Skin epidermis (tissue), 12 donors: ENCODE measurements around the gene CBFB.
A peak's percentile ranks its signal among the peaks of the same experiment; 100 is the strongest.
"Not testable (repeated sequence)": the region's sequence is repeated elsewhere in the genome, so short reads cannot be mapped to it uniquely, and the experiment has no call there.

ENCODE experiments used
- H3K27ac ChIP-seq, 21 experiments: fragments of 200-600 bp; sonication (generic) in 11 of 21; one replicate each; pipeline ENCODE4 v1.5.0; 2020; ENCODE audit warnings: mild to moderate bottlenecking in 3 of 21, inconsistent platforms in 2 of 21, moderate library complexity in 2 of 21
- H3K4me3 ChIP-seq, 7 experiments: fragments of 200-600 bp; sonication (generic) in 2 of 7; one replicate each; pipeline ENCODE4 v1.5.0; 2020; ENCODE audit warnings: inconsistent platforms in 2 of 7, mild to moderate bottlenecking in 2 of 7, moderate library complexity in 1 of 7

CBFB gene

DNA sequence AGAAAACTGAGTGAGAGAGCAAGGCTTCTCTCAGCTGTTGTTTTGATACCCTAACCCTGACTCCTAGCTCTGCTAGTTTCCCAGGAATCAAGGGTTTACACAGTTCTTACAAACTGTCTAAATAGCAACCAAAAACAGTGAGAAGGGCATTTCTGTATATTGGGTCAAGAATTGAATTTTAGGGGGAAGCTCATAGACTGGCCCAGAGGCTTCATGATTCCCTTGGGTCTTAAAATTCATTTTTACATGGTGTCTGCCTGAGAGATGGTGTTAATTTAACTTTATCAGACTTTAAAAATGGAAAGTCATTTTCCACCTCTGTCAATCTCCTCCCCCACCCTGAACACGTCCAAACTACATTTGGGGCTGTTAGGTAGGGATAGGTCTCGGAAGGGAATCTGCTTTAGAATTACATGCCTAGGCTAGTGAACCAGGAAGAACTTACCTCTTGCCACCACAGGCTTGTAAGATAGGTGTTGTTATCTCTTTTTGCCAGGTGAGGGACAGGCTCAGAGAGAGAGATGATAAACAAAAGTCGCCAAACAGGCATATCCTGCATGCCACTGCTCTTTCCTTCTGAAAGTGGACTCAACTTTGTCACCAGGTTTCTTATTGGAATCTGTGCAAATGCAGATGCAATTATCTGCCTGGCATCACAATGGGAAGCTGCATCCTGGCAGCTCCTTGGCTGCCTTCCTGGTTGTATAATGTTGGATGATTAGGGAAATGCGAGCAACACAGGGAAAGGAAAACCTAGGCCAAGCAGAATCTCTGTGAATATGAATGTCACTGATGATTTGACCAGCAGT is 83.8 kb downstream of the CBFB start:
- peak overlapping the region in 13 of 21 experiments; percentile 6 to 78 (median 58) for H3K27ac ChIP-seq

DNA sequence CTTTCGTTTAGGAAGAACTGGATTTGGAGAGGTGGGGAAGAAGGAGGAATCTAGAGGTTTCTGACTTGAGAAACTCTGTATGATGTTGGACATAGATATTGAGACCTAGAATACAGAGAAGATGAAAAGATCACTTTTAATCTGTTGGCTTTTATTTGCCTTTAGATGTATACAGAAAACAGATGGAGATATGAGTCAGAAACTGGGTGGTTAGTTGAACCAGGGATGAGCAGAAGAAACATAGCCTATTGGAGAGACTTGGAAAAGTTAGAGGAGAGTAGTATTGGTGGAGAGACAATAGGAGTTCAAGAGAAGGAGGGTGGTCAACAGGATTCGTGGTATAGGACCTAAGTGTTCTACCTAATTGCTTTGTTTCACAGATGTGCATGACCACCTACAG is 85.8 kb downstream of the CBFB start:
- H3K27ac ChIP-seq = peak overlapping the region in 5 of 21 experiments; percentile 1 to 71 (median 36)
- no peak overlapping the region for H3K4me3 ChIP-seq

More for the DNA sequence above, 83.8 kb downstream of the CBFB start:
- no peak overlapping the region for H3K4me3 ChIP-seq

DNA sequence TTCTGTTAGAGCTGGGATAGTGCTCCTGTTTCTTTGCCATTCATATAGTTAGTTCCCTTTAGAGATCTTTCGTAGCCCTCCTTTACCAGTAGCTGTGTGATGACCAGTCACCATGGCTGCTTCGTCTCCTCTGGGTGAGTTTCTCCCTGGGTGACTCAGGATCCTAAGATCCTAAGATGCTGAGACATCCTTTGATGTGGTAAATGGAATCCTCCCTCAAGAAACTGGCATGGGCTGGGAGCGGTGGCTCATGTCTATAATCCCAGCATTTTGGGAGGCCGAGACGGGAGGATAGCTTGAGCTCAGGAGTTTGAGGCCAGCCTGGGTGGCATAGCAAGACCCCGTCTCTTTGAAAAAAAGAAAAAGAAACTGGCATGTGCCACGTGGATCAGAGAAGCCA is 86.7 kb downstream of the CBFB start:
- no peak overlapping the region for H3K4me3 ChIP-seq
- H3K27ac ChIP-seq = peak overlapping the region in 9 of 21 experiments; percentile 6 to 71 (median 38)

DNA sequence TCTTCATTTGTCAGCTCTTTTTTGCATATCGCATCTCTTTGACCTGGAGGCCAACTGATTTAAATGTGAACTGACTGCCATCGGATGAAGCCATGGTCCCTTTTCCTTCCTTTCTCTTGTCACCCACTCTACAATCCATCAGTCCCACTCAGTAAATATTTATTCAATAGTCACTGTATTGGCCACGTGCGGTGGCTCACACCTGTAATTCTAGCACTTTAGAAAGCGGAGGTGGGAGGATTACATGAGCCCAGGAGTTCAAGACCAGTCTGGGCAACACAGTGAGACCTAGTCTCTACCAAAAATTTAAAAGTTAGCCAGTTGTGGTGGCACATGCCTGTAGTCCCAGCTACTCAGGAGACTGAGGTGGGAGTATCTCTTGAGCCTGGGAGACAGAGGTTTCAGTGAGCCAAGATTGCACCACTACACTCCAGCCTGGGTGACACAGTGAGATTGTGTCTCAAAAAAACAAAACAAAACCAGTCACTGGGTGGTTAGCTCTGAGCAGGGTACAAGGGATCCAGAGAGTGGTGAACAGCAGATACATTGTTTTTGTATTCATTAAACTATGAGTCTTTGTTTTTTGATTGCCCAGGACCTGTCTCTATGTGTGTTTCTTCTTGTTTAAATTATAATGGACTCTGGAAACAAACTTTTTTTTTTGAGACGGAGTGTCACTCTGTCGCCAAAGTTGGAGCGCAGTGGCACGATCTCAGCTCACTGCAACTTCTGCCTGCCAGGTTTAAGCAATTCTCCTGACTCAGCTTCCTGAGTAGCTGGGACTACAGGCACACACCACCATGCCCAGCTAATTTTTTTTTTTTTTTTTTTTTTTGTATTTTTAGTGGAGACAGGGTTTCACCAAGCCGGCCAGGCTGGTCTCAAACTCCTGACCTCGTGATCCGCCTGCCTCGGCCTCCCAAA is 87.7 kb downstream of the CBFB start:
- Histone ChIP-seq H3K27ac (peak overlapping the region in 8 of 21 experiments; percentile 10 to 52 (median 36)), H3K4me3 (no peak overlapping the region)

DNA sequence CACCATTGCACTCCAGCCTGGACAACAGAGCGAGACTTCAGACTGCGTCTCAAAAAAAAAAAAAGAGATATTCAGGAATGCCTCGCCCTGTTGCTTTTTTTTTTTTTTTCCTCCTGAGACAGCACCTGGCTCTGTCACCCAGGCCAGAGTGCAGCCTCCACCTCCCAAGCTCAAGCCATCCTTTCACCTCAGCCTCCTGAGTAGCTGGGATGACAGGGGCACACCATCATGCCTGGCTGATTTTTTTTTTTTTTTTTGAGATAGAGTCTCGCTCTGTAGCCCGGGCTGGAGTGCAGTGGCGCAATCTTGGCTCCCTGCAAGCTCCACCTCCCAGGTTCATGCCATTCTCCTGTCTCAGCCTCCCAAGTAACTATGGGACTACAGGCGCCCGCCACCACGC is 88.8 kb downstream of the CBFB start:
- Histone ChIP-seq H3K4me3 (no peak overlapping the region), H3K27ac (peak overlapping the region in 1 of 21 experiments; percentile 16)

DNA sequence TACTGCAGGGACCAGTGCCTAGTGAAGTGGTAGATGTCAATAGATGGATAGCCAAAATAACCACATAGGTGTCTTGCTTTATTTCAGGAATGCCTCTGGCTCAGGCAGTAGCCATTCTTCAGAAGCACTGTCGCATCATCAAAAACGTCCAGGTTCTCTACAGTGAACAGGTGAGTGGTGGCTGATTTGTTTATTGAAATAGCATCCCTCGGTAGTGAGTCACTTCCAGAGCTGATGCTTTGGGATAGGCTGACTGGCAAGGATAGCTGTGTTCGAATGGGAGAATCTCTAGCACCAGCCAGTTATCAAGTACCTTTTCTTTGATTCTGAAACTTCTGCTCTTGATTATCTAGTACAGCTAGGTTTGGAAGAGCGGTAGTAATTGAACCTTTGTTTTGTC is 91.1 kb downstream of the CBFB start:
- no peak overlapping the region for H3K27ac ChIP-seq

DNA sequence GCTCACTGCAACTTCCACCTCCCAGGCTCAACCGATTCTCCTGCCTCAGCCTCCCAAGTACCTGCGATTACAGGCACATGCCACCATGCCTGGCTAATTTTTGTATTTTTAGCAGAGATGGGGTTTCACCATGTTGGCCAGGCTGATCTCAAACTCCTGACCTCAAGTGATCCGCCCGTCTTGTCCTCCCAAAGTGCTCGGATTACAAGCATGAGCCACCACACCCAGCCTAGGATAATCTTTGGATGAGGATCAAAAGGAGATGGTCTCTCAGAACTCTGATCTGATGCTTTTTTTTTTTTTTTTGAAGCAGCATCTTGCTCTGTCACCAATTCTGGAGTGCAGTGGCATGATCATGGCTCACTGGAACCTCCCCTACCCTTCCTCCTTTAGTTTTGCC is 93.8 kb downstream of the CBFB start:
- not testable (repeated sequence) for H3K27ac ChIP-seq, H3K4me3 ChIP-seq

More for the DNA sequence above, 91.1 kb downstream of the CBFB start:
- H3K4me3 ChIP-seq = no peak overlapping the region

DNA sequence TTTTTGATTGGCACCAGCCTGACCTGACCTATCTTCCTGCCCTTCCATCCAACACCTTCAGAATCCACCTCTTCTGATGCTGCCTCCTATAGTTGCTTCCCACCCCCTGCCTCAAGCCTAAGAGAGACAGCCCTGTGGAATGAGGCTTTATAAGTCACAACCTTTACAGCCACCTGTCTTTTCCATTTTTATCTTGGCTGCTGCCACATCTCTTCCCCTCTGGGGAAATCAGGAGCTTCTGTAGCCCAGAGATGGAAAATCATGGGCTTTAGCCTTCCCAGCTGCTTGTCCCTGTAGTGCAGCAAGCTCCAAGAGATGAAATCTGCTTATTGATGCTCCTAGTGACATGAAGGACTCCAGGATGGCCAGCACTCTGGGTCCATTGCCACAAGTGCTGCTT is 99.5 kb downstream of the CBFB start:
- Histone ChIP-seq H3K27ac (no peak overlapping the region), H3K4me3 (no peak overlapping the region)

DNA sequence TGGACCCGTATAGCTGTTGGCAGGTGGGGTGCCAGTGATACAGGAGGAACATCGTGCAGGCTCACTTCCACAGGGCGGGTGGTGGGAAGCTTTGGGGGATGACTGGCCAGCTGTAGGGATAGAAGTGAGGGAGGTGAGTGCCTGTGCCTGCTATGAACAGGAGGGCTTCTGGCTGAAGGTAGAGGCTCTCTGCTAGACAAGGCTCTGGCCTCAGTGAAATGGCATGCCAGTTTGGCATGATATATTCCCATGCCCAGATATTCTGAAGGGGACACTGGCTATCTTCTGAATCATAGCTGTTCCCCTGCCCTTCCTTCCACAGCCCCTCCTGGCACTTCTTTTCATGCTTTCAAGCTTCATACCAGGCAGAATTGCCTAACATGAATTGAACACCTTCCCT is 99.9 kb downstream of the CBFB start:
- Histone ChIP-seq H3K4me3 (no peak overlapping the region), H3K27ac (no peak overlapping the region)

DNA sequence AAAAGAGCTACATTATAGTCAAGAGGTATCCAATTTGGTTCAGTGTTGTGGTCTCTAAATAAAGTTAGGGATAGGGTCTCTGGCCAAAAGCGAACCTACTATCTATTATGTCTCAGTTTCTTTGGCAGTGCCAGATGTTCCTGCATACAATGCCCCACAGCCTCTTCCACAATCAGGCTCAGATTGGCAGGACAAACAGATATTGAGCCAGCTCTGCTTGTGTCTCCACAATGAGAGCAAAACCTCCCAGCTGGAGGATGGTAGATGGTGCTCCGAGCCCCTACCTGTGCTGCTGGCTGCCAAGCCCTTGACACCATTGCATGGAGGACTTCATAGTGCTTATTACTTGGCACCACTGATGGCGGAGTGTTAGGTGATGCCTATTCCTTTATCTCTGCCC is 100.5 kb downstream of the CBFB start:
- Histone ChIP-seq H3K27ac (no peak overlapping the region), H3K4me3 (no peak overlapping the region)

DNA sequence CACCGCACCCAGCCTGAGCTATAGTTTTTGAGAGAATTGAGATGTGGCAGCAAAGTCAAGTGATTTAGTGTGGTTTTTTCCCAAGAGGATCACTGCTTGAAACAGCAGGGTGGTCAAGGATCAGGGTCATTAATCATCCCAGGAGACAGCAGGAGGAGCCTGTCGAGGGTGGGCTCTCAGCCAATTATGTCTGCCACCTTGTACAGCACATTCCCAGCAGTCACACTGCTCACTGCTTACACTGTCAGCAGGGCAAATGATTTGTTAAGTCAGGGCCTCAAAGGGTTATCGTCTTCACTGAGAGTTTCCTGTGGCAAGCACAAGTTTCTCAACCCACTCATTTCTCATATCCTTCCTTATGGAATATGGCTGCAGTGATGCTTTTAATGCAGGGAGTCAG is 108.7 kb downstream of the CBFB start:
- H3K4me3 ChIP-seq = no peak overlapping the region
- H3K27ac ChIP-seq = no peak overlapping the region

DNA sequence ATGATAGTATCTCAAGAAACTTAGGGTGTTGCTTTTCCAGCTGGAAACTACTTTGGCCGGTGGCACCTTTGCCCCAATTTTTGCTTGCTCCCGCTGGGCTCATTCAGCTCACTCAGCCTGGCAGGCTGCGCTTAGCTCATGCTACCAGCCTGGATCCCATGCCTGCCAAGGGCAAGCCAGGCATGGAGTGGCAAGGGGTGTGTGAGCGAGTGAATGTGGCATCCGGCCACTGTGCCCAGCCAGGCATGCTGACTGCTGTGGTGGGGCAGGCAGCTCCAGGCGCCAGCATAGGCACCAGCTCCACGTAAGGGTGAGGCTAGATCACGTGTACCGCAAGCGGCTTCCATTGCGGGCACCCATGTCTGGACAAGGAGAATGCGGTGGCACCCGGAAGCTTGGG is 112.4 kb downstream of the CBFB start:
- Histone ChIP-seq H3K27ac (no peak overlapping the region), H3K4me3 (no peak overlapping the region)

DNA sequence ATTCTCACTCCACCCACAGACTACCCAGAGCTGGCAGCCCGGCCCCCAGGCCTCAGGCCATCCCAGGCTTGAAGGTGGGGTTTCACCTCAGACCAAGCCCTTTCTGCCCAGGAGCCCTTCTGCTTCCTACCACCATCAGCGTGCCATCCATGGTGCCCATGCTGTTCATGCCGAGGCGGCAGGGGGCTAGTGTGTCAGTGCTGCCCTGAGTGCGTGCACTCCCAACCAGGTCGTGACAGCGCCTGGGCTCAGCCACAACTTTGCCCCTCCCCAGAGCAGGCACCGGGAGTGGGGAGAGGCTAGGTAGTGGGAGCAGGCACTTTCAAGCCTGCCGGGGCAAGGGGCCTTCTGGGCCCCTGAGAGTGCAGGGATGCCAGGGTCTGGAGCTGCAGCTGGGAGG is 113.4 kb downstream of the CBFB start:
- H3K4me3 ChIP-seq = no peak overlapping the region
- no peak overlapping the region for H3K27ac ChIP-seq

DNA sequence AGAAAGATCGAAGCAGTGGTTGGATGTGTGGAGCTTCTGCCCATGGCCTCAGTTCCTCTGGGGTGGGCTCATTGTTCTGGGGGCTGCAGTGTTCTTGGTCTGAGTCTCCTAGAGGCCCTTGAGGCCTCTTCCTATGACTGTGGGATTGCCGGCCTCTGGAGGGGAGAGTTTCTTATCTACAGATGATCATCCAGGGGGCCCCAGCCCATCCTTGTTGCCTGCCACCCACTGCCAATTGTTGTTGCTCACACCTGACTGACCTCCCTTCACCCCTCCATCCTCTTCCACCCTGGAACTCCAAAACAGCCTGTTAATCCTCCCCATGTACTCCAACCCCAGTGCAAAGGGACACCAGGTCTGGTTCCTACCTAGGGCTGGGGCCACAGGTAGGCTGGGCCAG is 116.0 kb downstream of the CBFB start:
- Histone ChIP-seq H3K27ac (no peak overlapping the region), H3K4me3 (no peak overlapping the region)

DNA sequence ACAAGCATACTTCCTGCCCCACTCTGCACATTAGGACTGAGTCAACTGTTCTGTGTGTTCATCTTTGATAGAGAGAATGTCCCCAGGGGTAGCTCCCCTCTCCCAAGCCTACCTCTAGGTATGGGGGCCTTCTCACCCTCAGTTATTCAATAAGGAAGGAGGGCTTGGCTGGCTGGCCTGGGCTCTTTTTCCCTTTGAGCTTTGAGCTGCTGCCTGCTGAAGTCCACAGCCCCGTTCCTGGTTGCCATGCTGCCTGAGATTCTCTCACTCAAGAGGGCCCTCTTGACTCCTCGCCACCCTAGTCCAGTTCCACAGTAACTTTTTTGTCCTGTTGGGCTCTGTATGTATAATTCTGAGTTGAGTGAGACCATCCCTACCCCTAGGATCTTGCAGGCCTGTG is 116.8 kb downstream of the CBFB start:
- Histone ChIP-seq H3K4me3 (no peak overlapping the region), H3K27ac (no peak overlapping the region)

DNA sequence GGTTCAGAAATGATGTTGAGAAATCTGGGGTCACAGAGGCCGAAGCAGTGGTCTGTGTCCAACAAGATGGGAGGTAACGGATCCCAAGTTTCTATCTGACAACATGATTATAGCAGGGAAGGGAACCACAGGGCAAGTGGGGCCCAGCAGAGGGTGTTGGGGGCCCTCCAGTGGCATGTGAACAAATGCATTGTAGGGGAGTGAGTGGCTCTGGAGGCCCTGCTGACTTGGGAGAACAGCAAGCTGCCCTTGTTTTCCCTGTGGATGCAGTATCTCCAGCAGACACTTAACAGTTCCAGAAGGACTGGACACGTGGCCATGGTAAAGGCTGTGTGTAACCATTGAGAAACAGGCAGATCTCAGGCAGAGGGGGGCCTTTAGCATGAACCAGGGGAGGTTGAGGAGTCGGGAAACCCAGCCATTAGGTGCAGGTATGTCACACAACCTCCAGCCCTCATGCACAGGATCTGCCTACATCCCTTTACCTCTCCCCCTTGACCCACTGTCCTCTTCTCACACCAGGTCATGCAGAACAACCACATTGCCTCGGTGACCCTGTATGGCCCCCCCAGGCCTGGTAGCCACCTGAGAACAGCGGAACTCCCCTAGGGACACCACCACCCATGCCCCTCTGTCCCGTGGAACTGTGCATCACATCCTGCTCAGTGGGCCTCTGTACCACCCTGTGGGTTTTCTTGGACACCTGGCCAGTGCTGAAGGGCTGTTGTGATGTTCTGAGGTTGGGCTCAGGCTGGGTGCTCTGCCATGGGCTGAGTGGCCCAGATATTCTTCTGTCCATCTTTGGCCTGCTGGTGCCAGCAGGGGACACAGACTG is 117.8 kb downstream of the CBFB start:
- Histone ChIP-seq H3K4me3 (no peak overlapping the region), H3K27ac (no peak overlapping the region)

DNA sequence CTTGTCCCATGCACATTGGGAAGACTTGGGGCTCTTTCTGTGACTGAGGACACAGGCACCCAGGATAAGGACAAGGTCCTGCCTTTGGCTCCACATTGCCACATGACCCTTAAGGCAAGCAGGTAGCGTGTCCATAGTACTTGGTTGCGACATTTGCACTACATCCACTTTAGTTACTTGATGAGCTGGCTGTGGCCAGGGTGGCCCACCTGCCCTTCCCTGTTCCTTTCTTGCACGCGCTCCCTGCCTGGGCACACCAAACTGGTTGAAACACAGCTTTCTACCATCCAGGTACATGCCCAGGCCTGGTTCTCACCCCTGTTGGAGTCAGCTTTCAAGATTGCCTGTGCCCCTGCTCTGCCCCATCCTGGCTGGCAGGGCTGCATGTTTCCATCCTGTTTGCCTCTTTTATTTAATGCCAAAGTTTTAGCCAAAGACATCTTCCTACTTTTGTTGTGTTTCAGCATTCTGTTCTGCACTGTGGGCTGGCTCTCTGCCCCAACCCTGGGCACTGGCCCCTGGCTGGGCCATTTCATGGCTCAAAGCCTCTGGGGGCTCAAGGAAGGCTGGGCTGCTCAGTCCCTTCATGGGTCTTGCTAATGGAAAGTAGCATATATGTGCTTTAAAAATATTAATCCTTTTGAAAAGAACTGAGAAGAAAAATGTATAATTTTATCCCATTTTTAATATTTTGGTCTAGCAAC is 118.6 kb downstream of the CBFB start:
- Histone ChIP-seq H3K4me3 (no peak overlapping the region), H3K27ac (no peak overlapping the region)

DNA sequence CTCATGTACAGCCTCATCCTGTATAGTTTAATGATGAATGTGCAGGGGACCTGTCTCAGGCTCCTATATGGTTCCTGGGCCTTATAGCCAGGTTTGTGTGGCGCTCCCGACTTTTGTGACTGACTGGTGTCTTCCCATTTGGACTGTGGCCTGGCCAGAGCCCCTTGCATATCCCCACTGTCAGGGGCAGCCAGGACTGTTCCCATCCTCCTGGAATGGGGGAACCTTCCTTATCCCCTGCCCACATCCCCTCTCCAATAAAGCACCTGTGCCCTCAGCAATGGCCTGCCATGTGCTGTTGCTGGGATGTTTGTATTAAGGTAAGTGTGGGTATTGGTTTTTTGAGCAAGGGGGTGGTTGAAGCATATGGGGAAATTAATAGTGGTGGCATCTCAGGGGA is 119.3 kb downstream of the CBFB start:
- no peak overlapping the region for H3K27ac ChIP-seq
- H3K4me3 ChIP-seq = no peak overlapping the region

DNA sequence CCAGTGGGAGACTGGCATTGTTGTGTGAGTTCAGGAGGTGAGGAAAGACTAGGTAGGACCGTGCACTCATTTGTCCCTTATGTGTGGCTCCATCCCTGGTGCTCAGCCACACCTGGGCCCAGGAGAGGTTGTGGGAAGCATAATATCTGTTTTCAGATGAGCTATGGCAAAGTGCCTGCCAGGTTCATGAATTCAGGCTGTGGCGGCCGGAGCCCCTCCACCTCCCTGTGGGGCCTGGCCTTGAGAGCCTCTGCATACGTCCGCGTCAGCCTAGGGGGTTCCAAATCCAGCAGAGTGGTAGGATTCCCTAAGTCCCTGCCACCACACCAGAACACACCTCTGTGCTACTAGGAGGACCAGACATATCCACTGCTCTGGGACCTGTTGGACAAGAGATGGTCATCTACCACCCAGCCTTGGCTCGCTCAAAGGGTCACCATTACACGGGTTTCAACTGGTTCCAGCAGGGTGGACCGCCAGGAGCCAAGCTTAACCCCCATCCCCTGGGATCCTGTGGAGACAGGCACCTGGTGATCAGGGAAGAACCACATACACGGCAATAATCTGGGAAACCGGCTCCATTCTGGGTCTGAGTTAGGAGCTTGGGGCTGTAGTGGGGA is 119.8 kb downstream of the CBFB start:
- Histone ChIP-seq H3K4me3 (no peak overlapping the region), H3K27ac (peak overlapping the region in 1 of 21 experiments; percentile 26)
